ENCODE results near the gene CPNE6.

The CPNE6 gene

GRCh38 chr14:24055971-24056799 lies 15.2 kb upstream of the CPNE6 start:
- DNase-seq = no peak

- no peak for DNase-seq
Measured at GRCh38 chr14:24056800-24057184, 14.6 kb upstream of the CPNE6 start.

GRCh38 chr14:24057271-24057670 lies 14.1 kb upstream of the CPNE6 start:
- DNase-seq = no peak

- DNase-seq = no peak
Measured at GRCh38 chr14:24057867-24058259, 13.5 kb upstream of the CPNE6 start.

- DNase-seq = peak; percentile 81
Measured at GRCh38 chr14:24058260-24058950, 13.0 kb upstream of the CPNE6 start.

- DNase-seq = no peak
Measured at GRCh38 chr14:24058951-24059475, 12.3 kb upstream of the CPNE6 start.

GRCh38 chr14:24059841-24060388 lies 11.4 kb upstream of the CPNE6 start:
- no peak for DNase-seq

- DNase-seq = no peak
Measured at GRCh38 chr14:24060443-24060842, 10.9 kb upstream of the CPNE6 start.

GRCh38 chr14:24060984-24061913 lies 10.1 kb upstream of the CPNE6 start:
- DNase-seq = no peak

- no peak for DNase-seq
Measured at GRCh38 chr14:24062216-24062980, 9.0 kb upstream of the CPNE6 start.

GRCh38 chr14:24063263-24063836 lies 8.0 kb upstream of the CPNE6 start:
- no peak for DNase-seq

- DNase-seq = no peak
Measured at GRCh38 chr14:24064091-24064795, 7.1 kb upstream of the CPNE6 start.

- no peak for DNase-seq
Measured at GRCh38 chr14:24064856-24065255, 6.5 kb upstream of the CPNE6 start.

GRCh38 chr14:24065408-24065807 lies 6.0 kb upstream of the CPNE6 start:
- no peak for DNase-seq

- no peak for DNase-seq
Measured at GRCh38 chr14:24066496-24067132, 4.7 kb upstream of the CPNE6 start.

GRCh38 chr14:24067133-24068082 lies 4.0 kb upstream of the CPNE6 start:
- DNase-seq = no peak

GRCh38 chr14:24068711-24069410 lies 2.5 kb upstream of the CPNE6 start:
- no peak for DNase-seq

- no peak for DNase-seq
Measured at GRCh38 chr14:24069411-24069735, 2.0 kb upstream of the CPNE6 start.

All from CD4-positive, alpha-beta T cell treated with Interleukin-10 for 1 hour (primary cell).